ENCODE data around the gene NPDC1. TPM values are rescaled to one million over a fixed set of nuclear protein-coding genes. Genes with fewer than 3 reads are reported as not detected.

Gene NPDC1
- 24.2 and 27.3 TPM in 2 replicates for total RNA-seq

GRCh38 chr9:137046088-137046787, at the start of gene NPDC1:
Gene NPDC1, minus strand, starts transcription at chr9:137046177. Its CDS starts 188 bp downstream, at chr9:137045989.

GRCh38 chr9:137086531-137087408, 40.8 kb upstream of the NPDC1 start, which contains the start of gene MAN1B1:
Gene MAN1B1, plus strand, starts transcription at chr9:137086985. Its CDS starts 15 bp downstream, at chr9:137087000.

GRCh38 chr9:137077010-137077747, 31.2 kb upstream of the NPDC1 start, which contains the start of gene UAP1L1:
Gene UAP1L1, plus strand, starts transcription at chr9:137077517. Its CDS starts 16 bp downstream, at chr9:137077533.

GRCh38 chr9:137070201-137070905, 24.4 kb upstream of the NPDC1 start, which contains the start of gene SAPCD2:
Gene SAPCD2, minus strand, starts transcription at chr9:137070557. Its CDS starts 97 bp downstream, at chr9:137070460.

GRCh38 chr9:137053944-137054931, 8.3 kb upstream of the NPDC1 start, which contains the start of gene ENTPD2:
Gene ENTPD2, minus strand, starts transcription at chr9:137054061. Its CDS starts 64 bp downstream, at chr9:137053997.

GRCh38 chr9:137031904-137032640, 13.9 kb downstream of the NPDC1 start, which contains the start of gene FUT7:
Gene FUT7, minus strand, starts transcription at chr9:137032088. Its CDS starts 97 bp downstream, at chr9:137031991.

GRCh38 chr9:137027369-137028262, 18.4 kb downstream of the NPDC1 start, which contains the start of gene ABCA2:
Gene ABCA2, minus strand, starts transcription at chr9:137028237. Its CDS starts 97 bp downstream, at chr9:137028140.

GRCh38 chr9:136996361-136997292, 49.4 kb downstream of the NPDC1 start, which contains the start of gene CLIC3:
Gene CLIC3, minus strand, starts transcription at chr9:136996568. Its CDS starts 25 bp downstream, at chr9:136996543.

GRCh38 chr9:136991993-136992818, 53.8 kb downstream of the NPDC1 start, which contains the start of gene PAXX:
Gene PAXX, plus strand, starts transcription at chr9:136992422. Its CDS starts 22 bp downstream, at chr9:136992444.

Other genes with a start within 250 kb of the NPDC1 start
- gene CCDC183, start 249.8 kb downstream of the NPDC1 start, total RNA-seq = under 0.01 TPM in 1 of 2 replicates, not detected in the other
- 93.4 and 94.1 TPM in 2 replicates for gene RABL6, start 238.2 kb downstream of the NPDC1 start, total RNA-seq
- gene AJM1, start 203.7 kb downstream of the NPDC1 start, total RNA-seq = 1.4 TPM in 1 of 2 replicates, not detected in the other
- 116 and 117 TPM in 2 replicates for gene PHPT1, start 196.8 kb downstream of the NPDC1 start, total RNA-seq
- 0.71 and 1.4 TPM in 2 replicates for gene MAMDC4, start 193.8 kb downstream of the NPDC1 start, total RNA-seq
- 389 and 408 TPM in 2 replicates for gene EDF1, start 179.9 kb downstream of the NPDC1 start, total RNA-seq
- gene TRAF2, start 159.7 kb downstream of the NPDC1 start, total RNA-seq = 10.3 and 13.5 TPM in 2 replicates
- gene FBXW5, start 101.4 kb downstream of the NPDC1 start, total RNA-seq = 150 and 202 TPM in 2 replicates
- not detected in 2 replicates for gene C8G, start 100.9 kb downstream of the NPDC1 start, total RNA-seq
- not detected in 2 replicates for gene LCN12, start 93.9 kb downstream of the NPDC1 start, total RNA-seq
- 16.1 and 28.3 TPM in 2 replicates for gene PTGDS, start 68.7 kb downstream of the NPDC1 start, total RNA-seq
- 0.29 and 0.35 TPM in 2 replicates for gene LCNL1, start 63.2 kb downstream of the NPDC1 start, total RNA-seq
- 38.8 and 45.3 TPM in 2 replicates for gene PAXX, start 53.8 kb downstream of the NPDC1 start, total RNA-seq
- 21.6 and 29.6 TPM in 2 replicates for gene CLIC3, start 49.6 kb downstream of the NPDC1 start, total RNA-seq
- 12.8 and 52.2 TPM in 2 replicates for gene ABCA2, start 17.9 kb downstream of the NPDC1 start, total RNA-seq
- not detected in 2 replicates for gene FUT7, start 14.1 kb downstream of the NPDC1 start, total RNA-seq
- 0.58 TPM in 1 of 2 replicates, not detected in the other for gene ENTPD2, start 7.9 kb upstream of the NPDC1 start, total RNA-seq
- gene SAPCD2, start 24.4 kb upstream of the NPDC1 start, total RNA-seq = 17.3 and 17.5 TPM in 2 replicates
- 4.6 and 5.5 TPM in 2 replicates for gene UAP1L1, start 31.3 kb upstream of the NPDC1 start, total RNA-seq
- 122 and 133 TPM in 2 replicates for gene MAN1B1, start 40.8 kb upstream of the NPDC1 start, total RNA-seq
- 62.6 and 81.0 TPM in 2 replicates for gene DPP7, start 68.6 kb upstream of the NPDC1 start, total RNA-seq
- gene GRIN1, start 93.0 kb upstream of the NPDC1 start, total RNA-seq = not detected in 2 replicates
- not detected in 2 replicates for gene LRRC26, start 123.9 kb upstream of the NPDC1 start, total RNA-seq
- gene TMEM210, start 125.9 kb upstream of the NPDC1 start, total RNA-seq = not detected in 2 replicates
- gene ANAPC2, start 142.4 kb upstream of the NPDC1 start, total RNA-seq = 10.7 and 16.3 TPM in 2 replicates
- gene SSNA1, start 142.5 kb upstream of the NPDC1 start, total RNA-seq = 69.1 and 154 TPM in 2 replicates
- gene TPRN, start 154.6 kb upstream of the NPDC1 start, total RNA-seq = 9.2 and 14.7 TPM in 2 replicates
- 36.5 and 50.7 TPM in 2 replicates for gene TMEM203, start 159.5 kb upstream of the NPDC1 start, total RNA-seq
- 12.4 and 19.0 TPM in 2 replicates for gene NDOR1, start 159.5 kb upstream of the NPDC1 start, total RNA-seq
- gene RNF208, start 176.1 kb upstream of the NPDC1 start, total RNA-seq = not detected in 2 replicates
- gene CYSRT1, start 179.0 kb upstream of the NPDC1 start, total RNA-seq = 2.3 and 2.8 TPM in 2 replicates
- not detected in 2 replicates for gene RNF224, start 181.3 kb upstream of the NPDC1 start, total RNA-seq
- gene SLC34A3, start 184.7 kb upstream of the NPDC1 start, total RNA-seq = not detected in 2 replicates
- gene TUBB4B, start 195.1 kb upstream of the NPDC1 start, total RNA-seq = 798 and 901 TPM in 2 replicates
- not detected in 2 replicates for gene STPG3, start 205.1 kb upstream of the NPDC1 start, total RNA-seq
- gene NELFB, start 209.2 kb upstream of the NPDC1 start, total RNA-seq = 55.5 and 60.5 TPM in 2 replicates
- gene TOR4A, start 231.5 kb upstream of the NPDC1 start, total RNA-seq = 51.3 and 58.7 TPM in 2 replicates